Keratinocyte (primary cell): Measurements from ENCODE around the gene TSPAN4. TPM values are rescaled to one million over a fixed set of nuclear protein-coding genes. Genes with fewer than 3 reads are reported as not detected.

Experiments
- DNase-seq: peaks from one replicate; pipeline ENCODE4 v3.0.0-alpha.2; 2011; ENCODE audit warnings: low read depth, missing footprints, low spot score
- FAIRE-seq: peaks from 2 replicates; lab custom pipeline; 2011; peaks lifted over from hg19 to GRCh38; lab: Jason Lieb, UNC
- H2AFZ ChIP-seq: 2 replicates; pipeline ENCODE4 v1.6.0; 2012; ENCODE audit warnings: low read length, control low read depth, inconsistent platforms; ENCODE audit not compliant: control insufficient read depth
- H3K27ac ChIP-seq: 2 replicates; pipeline ENCODE4 v1.5.1; 2011; ENCODE audit warnings: low read length; ENCODE audit not compliant: control insufficient read depth, insufficient read depth
- H3K27me3 ChIP-seq: 3 replicates; pipeline ENCODE4 v1.6.0; 2011; ENCODE audit warnings: low read length; ENCODE audit not compliant: control insufficient read depth, insufficient read depth; ENCODE audit errors: extremely low read depth
- H3K36me3 ChIP-seq, 2 experiments: 2 replicates in 1 of 2; 3 replicates in 1 of 2; pipeline ENCODE4 v1.5.1; 2011; ENCODE audit warnings: low read length in 2 of 2, mild to moderate bottlenecking in 1 of 2; ENCODE audit not compliant: control insufficient read depth in 2 of 2, insufficient read depth in 2 of 2; ENCODE audit errors: extremely low read depth in 1 of 2
- H3K4me1 ChIP-seq: 3 replicates; pipeline ENCODE4 v1.5.1; 2011; ENCODE audit warnings: low read length; ENCODE audit not compliant: control insufficient read depth, insufficient read depth; ENCODE audit errors: extremely low read depth
- H3K4me2 ChIP-seq: 3 replicates; pipeline ENCODE4 v1.6.0; 2011; ENCODE audit warnings: low read depth, low read length; ENCODE audit not compliant: control insufficient read depth, insufficient read depth; ENCODE audit errors: extremely low read depth
- H3K4me3 ChIP-seq, 3 experiments: fragments of 200-600 bp in 1 of 3; sonication (generic) in 1 of 3; 2 replicates in 2 of 3; 3 replicates in 1 of 3; pipeline ENCODE4 v1.5.1; 2011 to 2016; ENCODE audit warnings: low read length in 3 of 3, mild to moderate bottlenecking in 3 of 3, control low read depth in 2 of 3, inconsistent platforms in 1 of 3, low read depth in 1 of 3, mixed read lengths in 1 of 3, mixed run types in 1 of 3, moderate library complexity in 1 of 3; ENCODE audit not compliant: control insufficient read depth in 2 of 3, insufficient read depth in 2 of 3; ENCODE audit errors: extremely low read depth in 1 of 3
- H3K79me2 ChIP-seq: 2 replicates; pipeline ENCODE4 v1.6.0; 2012; ENCODE audit warnings: low read length; ENCODE audit not compliant: control insufficient read depth, insufficient read depth
- H3K9ac ChIP-seq: 3 replicates; pipeline ENCODE4 v1.6.0; 2011; ENCODE audit warnings: low read length; ENCODE audit not compliant: control insufficient read depth, insufficient read depth; ENCODE audit errors: extremely low read depth
- H3K9me1 ChIP-seq: 3 replicates; pipeline ENCODE4 v1.6.0; 2011; ENCODE audit warnings: low read length; ENCODE audit not compliant: control insufficient read depth, insufficient read depth; ENCODE audit errors: extremely low read depth
- H3K9me3 ChIP-seq: 2 replicates; pipeline ENCODE4 v1.5.1; 2012; ENCODE audit warnings: low read depth, low read length; ENCODE audit not compliant: control insufficient read depth
- H4K20me1 ChIP-seq: 3 replicates; pipeline ENCODE4 v1.6.0; 2011; ENCODE audit warnings: low read length; ENCODE audit not compliant: control insufficient read depth, insufficient read depth; ENCODE audit errors: extremely low read depth
- EZH2 ChIP-seq: IDR thresholded peaks from one replicate; pipeline ENCODE4 v1.6.1; 2012; ENCODE audit warnings: inconsistent platforms, mild to moderate bottlenecking, low read length, moderate library complexity
- dilution Hi-C: fragments of 300-500 bp; cut with MboI; formaldehyde crosslinking; loops from one replicate; pipeline ENCODE4 v1.7.0; 2020; ENCODE audit warnings: low sequenced_read_pairs; ENCODE audit not compliant: extremely low pct_ligation_motif_present
- polyA plus RNA-seq, 5 experiments: library from polyadenylated mRNA; depleted of rRNA in 3 of 5; stranded (reverse) in 3 of 5; stranded (forward) in 1 of 5; unstranded in 1 of 5; fragments of >200 nt; gene quantifications; 1 replicate in 1 of 5; 2 replicates in 3 of 5; 3 replicates in 1 of 5; pipeline versions ENCODE4 v1.2.1 to v1.2.3, GENCODE V29; 2011 to 2012; ENCODE audit warnings: missing spikeins in 2 of 5, low read depth in 1 of 5, low replicate concordance in 1 of 5
- TF ChIP-seq, protein P1 (sequence below), 3 experiments: IDR thresholded peaks in 1 of 3; conservative IDR thresholded peaks in 1 of 3; optimal IDR thresholded peaks in 1 of 3; 2 replicates in 2 of 3; 3 replicates in 1 of 3; pipeline versions ENCODE3 to v1.5.1; 2011; ENCODE audit warnings: low read length in 3 of 3, mild to moderate bottlenecking in 3 of 3, moderate library complexity in 2 of 3, control low read depth in 1 of 3, inconsistent platforms in 1 of 3; ENCODE audit not compliant: insufficient read depth in 2 of 3; ENCODE audit errors: extremely low read depth in 1 of 3

TSPAN4 gene
- polyA plus RNA-seq, 1 donor (not counting 4 experiments of a cell fraction or from before 2014, with no cell fraction given) = 42.1 TPM

DNA sequence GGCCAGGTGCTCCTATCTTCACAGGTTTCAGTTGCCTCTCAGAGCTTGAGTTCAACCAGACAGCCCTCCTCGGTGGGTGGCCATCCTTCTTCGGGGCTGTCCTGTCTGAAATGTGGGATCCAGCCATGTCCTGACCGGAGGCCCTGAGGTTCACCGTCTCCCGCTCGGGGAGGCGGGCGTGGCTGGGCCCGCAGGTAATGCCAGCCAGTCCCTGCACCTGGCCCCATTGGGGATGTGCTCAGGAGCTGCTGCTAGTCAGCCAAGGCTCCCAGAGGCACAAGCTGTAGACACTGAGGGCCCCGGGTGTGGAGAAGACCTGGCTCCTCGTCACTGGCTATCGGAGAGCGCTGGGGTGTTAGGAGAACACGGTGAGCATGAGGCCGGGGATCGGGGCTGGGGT lies 32.6 kb downstream of the TSPAN4 start:
- no peak for TF ChIP-seq EZH2
- TF ChIP-seq, protein P1, sequence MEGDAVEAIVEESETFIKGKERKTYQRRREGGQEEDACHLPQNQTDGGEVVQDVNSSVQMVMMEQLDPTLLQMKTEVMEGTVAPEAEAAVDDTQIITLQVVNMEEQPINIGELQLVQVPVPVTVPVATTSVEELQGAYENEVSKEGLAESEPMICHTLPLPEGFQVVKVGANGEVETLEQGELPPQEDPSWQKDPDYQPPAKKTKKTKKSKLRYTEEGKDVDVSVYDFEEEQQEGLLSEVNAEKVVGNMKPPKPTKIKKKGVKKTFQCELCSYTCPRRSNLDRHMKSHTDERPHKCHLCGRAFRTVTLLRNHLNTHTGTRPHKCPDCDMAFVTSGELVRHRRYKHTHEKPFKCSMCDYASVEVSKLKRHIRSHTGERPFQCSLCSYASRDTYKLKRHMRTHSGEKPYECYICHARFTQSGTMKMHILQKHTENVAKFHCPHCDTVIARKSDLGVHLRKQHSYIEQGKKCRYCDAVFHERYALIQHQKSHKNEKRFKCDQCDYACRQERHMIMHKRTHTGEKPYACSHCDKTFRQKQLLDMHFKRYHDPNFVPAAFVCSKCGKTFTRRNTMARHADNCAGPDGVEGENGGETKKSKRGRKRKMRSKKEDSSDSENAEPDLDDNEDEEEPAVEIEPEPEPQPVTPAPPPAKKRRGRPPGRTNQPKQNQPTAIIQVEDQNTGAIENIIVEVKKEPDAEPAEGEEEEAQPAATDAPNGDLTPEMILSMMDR (optimal IDR thresholded peaks at IDR 0.05 in 1 of 3, IDR thresholded peaks at IDR 0.05 in 1 of 3, conservative IDR thresholded peaks at IDR 0.05 in 1 of 3; ENCODE audit: extremely low read depth in 1 of 3, insufficient read depth in 2 of 3, low read length in 3 of 3) = no peak
- no peak overlapping the region for H3K9ac ChIP-seq
- FAIRE-seq (no peak), DNase-seq (no peak)
- no peaks in the 10 kb centered on the region for H3K4me1 ChIP-seq
- no peaks in the 10 kb centered on the region for H3K9me1 ChIP-seq
- H3K4me2 ChIP-seq = no peak overlapping the region
- dilution Hi-C loops = no loop called here
- no peak overlapping the region for H3K4me3 ChIP-seq
- no peaks in the 10 kb centered on the region for H3K9me3 ChIP-seq
- H3K27me3 ChIP-seq = peaks cover 2% of the 10 kb centered on the region
- H3K36me3 ChIP-seq = peaks cover 3 to 8% of the 10 kb centered on the region in 2 experiments
- no peaks in the 10 kb centered on the region for H3K79me2 ChIP-seq
- no peaks in the 10 kb centered on the region for H4K20me1 ChIP-seq
- no peak overlapping the region for H2AFZ ChIP-seq
- no peak overlapping the region for H3K27ac ChIP-seq

DNA sequence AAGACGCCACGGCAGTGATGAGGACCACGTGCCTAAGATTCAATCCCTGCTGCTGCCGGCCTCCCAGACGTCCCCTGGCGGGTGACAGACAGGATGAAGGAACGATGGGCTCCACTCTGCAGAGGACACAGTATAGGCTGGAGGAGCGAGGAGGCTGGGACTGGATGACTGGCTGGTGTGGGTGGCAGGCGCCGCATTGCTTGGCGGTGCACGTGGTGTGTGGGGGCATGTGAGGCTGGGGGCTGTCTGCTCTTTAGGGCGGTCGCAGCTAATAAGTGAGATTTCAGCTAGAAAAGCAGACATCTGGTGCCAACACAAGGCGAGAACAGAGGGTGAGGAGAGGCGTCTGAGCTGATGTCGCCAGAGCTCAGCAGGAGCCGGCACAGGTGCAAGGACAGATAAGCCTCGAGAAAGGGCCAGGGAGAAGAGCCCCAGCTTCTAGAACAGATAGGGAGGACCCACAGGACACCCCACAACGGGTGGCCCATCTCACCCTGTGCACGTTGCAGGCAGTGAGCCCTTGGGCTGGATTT lies 33.2 kb downstream of the TSPAN4 start:
- Histone ChIP-seq H3K9me1 (no peaks in the 10 kb centered on the region), H3K9ac (no peak overlapping the region), H3K9me3 (no peaks in the 10 kb centered on the region), H4K20me1 (no peaks in the 10 kb centered on the region), H3K4me3 (no peak overlapping the region), H3K79me2 (no peaks in the 10 kb centered on the region), H3K27me3 (peaks cover 2% of the 10 kb centered on the region), H3K36me3 (peaks cover 3 to 8% of the 10 kb centered on the region in 2 experiments), H3K4me1 (no peaks in the 10 kb centered on the region), H2AFZ (no peak overlapping the region), H3K4me2 (no peak overlapping the region), H3K27ac (no peak overlapping the region)
- DNase-seq (no peak), FAIRE-seq (no peak)
- TF ChIP-seq, protein P1 (optimal IDR thresholded peaks at IDR 0.05 in 1 of 3, IDR thresholded peaks at IDR 0.05 in 1 of 3, conservative IDR thresholded peaks at IDR 0.05 in 1 of 3; ENCODE audit: extremely low read depth in 1 of 3, insufficient read depth in 2 of 3, low read length in 3 of 3) = no peak
- dilution Hi-C loops = no loop called here
